HepG2 (cell line): ENCODE data around the gene TSPAN31. TPM values are rescaled to one million over a fixed set of nuclear protein-coding genes. Genes with fewer than 3 reads are reported as not detected.

Source experiments
- CBX2 ChIP-seq, 2 experiments: fragments of 200-600 bp in 1 of 2; sonication (generic); formaldehyde crosslinking in 1 of 2; IDR thresholded peaks; 2 replicates each; pipeline versions ENCODE4 v1.7.0 to v1.8.1; 2018 to 2022; ENCODE audit warnings: low read depth in 2 of 2, low read length in 1 of 2, mild to moderate bottlenecking in 1 of 2, missing genetic modification reagents in 1 of 2
- CTCF ChIP-seq: sonication (generic); formaldehyde crosslinking; IDR thresholded peaks from 2 replicates; pipeline ENCODE4 v1.5.0; 2020; ENCODE audit warnings: mild to moderate bottlenecking, missing genetic modification reagents, moderate library complexity
- E2F1 ChIP-seq: sonication (generic); formaldehyde crosslinking; IDR thresholded peaks from 2 replicates; pipeline ENCODE4 v1.5.0; 2020; ENCODE audit warnings: missing genetic modification reagents
- HIC2 ChIP-seq: sonication (generic); formaldehyde crosslinking; IDR thresholded peaks from 2 replicates; pipeline ENCODE4 v1.9.0; 2022; ENCODE audit warnings: low read depth, missing genetic modification reagents
- HNF4G ChIP-seq, 2 experiments: sonication (generic) in 1 of 2; formaldehyde crosslinking in 1 of 2; IDR thresholded peaks; 2 replicates each; pipeline versions ENCODE4 v1.4.0 to v1.6.1; 2011 to 2020; ENCODE audit warnings: borderline replicate concordance in 2 of 2, low read depth in 2 of 2, mild to moderate bottlenecking in 2 of 2, low read length in 1 of 2, missing genetic modification reagents in 1 of 2, moderate library complexity in 1 of 2
- KLF12 ChIP-seq: sonication (generic); formaldehyde crosslinking; IDR thresholded peaks from 2 replicates; pipeline ENCODE4 v1.4.0; 2020; ENCODE audit warnings: missing genetic modification reagents, borderline replicate concordance
- MED1 ChIP-seq: sonication (generic); formaldehyde crosslinking; IDR thresholded peaks from 2 replicates; pipeline ENCODE4 v1.4.0; 2020; ENCODE audit warnings: missing genetic modification reagents
- MTERF4 ChIP-seq: sonication (generic); formaldehyde crosslinking; IDR thresholded peaks from 2 replicates; pipeline ENCODE4 v1.8.0; 2023; ENCODE audit warnings: mild to moderate bottlenecking, missing genetic modification reagents
- SMAD3 ChIP-seq: sonication (generic); formaldehyde crosslinking; IDR thresholded peaks from 2 replicates; pipeline ENCODE4 v1.4.0; 2020; ENCODE audit warnings: missing genetic modification reagents
- SRSF1 ChIP-seq: fragments of 200-400 bp; formaldehyde crosslinking; optimal IDR thresholded peaks from 2 replicates; pipeline ENCODE3; 2017; ENCODE audit warnings: mild to moderate bottlenecking, low read depth, low read length, moderate library complexity
- TP53 ChIP-seq: sonication (generic); formaldehyde crosslinking; conservative IDR thresholded peaks from 2 replicates; pipeline ENCODE4 v1.4.0; 2020; ENCODE audit warnings: missing genetic modification reagents
- ZBTB34 ChIP-seq: sonication (generic); formaldehyde crosslinking; IDR thresholded peaks from 2 replicates; pipeline ENCODE4 v1.8.0; 2022; ENCODE audit warnings: mild to moderate bottlenecking, missing genetic modification reagents
- ZBTB44 ChIP-seq: sonication (generic); formaldehyde crosslinking; IDR thresholded peaks from 2 replicates; pipeline ENCODE4 v1.4.0; 2020; ENCODE audit warnings: missing genetic modification reagents
- ZFP36L1 ChIP-seq: sonication (generic); formaldehyde crosslinking; IDR thresholded peaks from 2 replicates; pipeline ENCODE4 v1.8.0; 2022; ENCODE audit warnings: mild to moderate bottlenecking, missing genetic modification reagents, moderate library complexity
- ZKSCAN1 ChIP-seq: fragments of 150-350 bp; IDR thresholded peaks from 2 replicates; pipeline ENCODE4 v1.6.1; 2014; ENCODE audit warnings: low read length
- ZNF547 ChIP-seq: sonication (generic); formaldehyde crosslinking; IDR thresholded peaks from 2 replicates; pipeline ENCODE4 v1.5.1; 2020; ENCODE audit warnings: mild to moderate bottlenecking, missing genetic modification reagents
- polyA plus RNA-seq, 8 experiments: library from polyadenylated mRNA; depleted of rRNA in 3 of 8; stranded (reverse) in 7 of 8; unstranded in 1 of 8; fragments of >200 nt; fragmentation: Illumina TruSeq in 4 of 8; extraction: Trizol in 4 of 8; gene quantifications; 2 replicates each; pipeline versions ENCODE4 v1.2.1 to v1.2.3, GENCODE V29; 2011 to 2016; ENCODE audit warnings: low read depth in 4 of 8, missing spikeins in 1 of 8, mixed read lengths in 1 of 8; ENCODE audit not compliant: insufficient read depth in 1 of 8
- total RNA-seq, 5 experiments: library from RNA; depleted of rRNA; stranded (reverse); fragments of >200 nt; fragmentation: Illumina TruSeq; extraction: Trizol; gene quantifications; 2 replicates each; pipeline ENCODE4 v1.2.3, GENCODE V29; 2016; ENCODE audit warnings: low read depth in 1 of 5
- TF ChIP-seq, protein P1 (sequence below): sonication (generic); formaldehyde crosslinking; IDR thresholded peaks from 2 replicates; pipeline ENCODE4 v1.5.1; 2020; ENCODE audit warnings: mild to moderate bottlenecking, moderate library complexity, missing genetic modification reagents

TSPAN31 gene
- total and polyA plus RNA-seq, 2 of the 13 experiments (the other 11 are each of a cell fraction or from before 2014, with no cell fraction given) = 10.4 to 24.6 TPM

GRCh38 chr12:57771873-57772428, 27.1 kb downstream of the TSPAN31 start, which contains the start of gene METTL1 (continued):
- no peak for TF ChIP-seq E2F1 (CRISPR knock-in tag)
- TF ChIP-seq MTERF4 (CRISPR knock-in tag) = peak; percentile 83; the same call in 1 of the 2 replicates
- TF ChIP-seq ZKSCAN1 = 0 out of 2 replicates have a peak, but pooled peaks have one; percentile 36
- no peak for TF ChIP-seq CBX2 (IDR thresholded peaks at IDR 0.05; ENCODE audit: low read depth, low read length)
- TF ChIP-seq CBX2 (CRISPR knock-in tag; IDR thresholded peaks at IDR 0.05; ENCODE audit: low read depth) = 0 out of 2 replicates have a peak, but pooled peaks have one; percentile 58
- TF ChIP-seq ZNF547 = peak; percentile 55
- no peak for TF ChIP-seq ZFP36L1
- TF ChIP-seq HIC2 (CRISPR knock-in tag) = no peak
- peak; percentile 71 for TF ChIP-seq MED1
- peak; percentile 72; the same call in 1 of the 2 replicates for TF ChIP-seq ZBTB34
- TF ChIP-seq SRSF1 = peak; percentile 85
- TF ChIP-seq ZBTB44 (CRISPR knock-in tag) = 0 out of 2 replicates have a peak, but pooled peaks have one; percentile 31
- peak; percentile 93 for TF ChIP-seq SMAD3 (CRISPR knock-in tag)
- TF ChIP-seq, protein P1, sequence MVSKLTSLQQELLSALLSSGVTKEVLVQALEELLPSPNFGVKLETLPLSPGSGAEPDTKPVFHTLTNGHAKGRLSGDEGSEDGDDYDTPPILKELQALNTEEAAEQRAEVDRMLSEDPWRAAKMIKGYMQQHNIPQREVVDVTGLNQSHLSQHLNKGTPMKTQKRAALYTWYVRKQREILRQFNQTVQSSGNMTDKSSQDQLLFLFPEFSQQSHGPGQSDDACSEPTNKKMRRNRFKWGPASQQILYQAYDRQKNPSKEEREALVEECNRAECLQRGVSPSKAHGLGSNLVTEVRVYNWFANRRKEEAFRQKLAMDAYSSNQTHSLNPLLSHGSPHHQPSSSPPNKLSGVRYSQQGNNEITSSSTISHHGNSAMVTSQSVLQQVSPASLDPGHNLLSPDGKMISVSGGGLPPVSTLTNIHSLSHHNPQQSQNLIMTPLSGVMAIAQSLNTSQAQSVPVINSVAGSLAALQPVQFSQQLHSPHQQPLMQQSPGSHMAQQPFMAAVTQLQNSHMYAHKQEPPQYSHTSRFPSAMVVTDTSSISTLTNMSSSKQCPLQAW = peak; percentile 94
- TF ChIP-seq HNF4G (IDR thresholded peaks at IDR 0.05; ENCODE audit: borderline replicate concordance, low read depth, low read length) = peak; percentile 11; the same call in 1 of the 2 replicates
- no peak for TF ChIP-seq HNF4G (CRISPR knock-in tag; IDR thresholded peaks at IDR 0.05; ENCODE audit: borderline replicate concordance, low read depth)
- TF ChIP-seq TP53 (CRISPR knock-in tag) = 0 out of 2 replicates have a peak, but pooled peaks have one; percentile 54
- TF ChIP-seq CTCF (CRISPR knock-in tag) = peak; percentile 39; the same call in 1 of the 2 replicates
- 0 out of 2 replicates have a peak, but pooled peaks have one; percentile 18 for TF ChIP-seq KLF12 (CRISPR knock-in tag)
